Stromal cell of bone marrow (primary cell): ENCODE data around the gene ZNF57.
"Not testable (repeated sequence)": the region's sequence is repeated elsewhere in the genome, so short reads cannot be mapped to it uniquely, and the experiment has no call there.

Experiments used
- DNase-seq: peaks from one replicate; pipeline ENCODE4 v3.0.0-alpha.2; 2012; ENCODE audit warnings: low read depth

ZNF57 gene

GRCh38 chr19:2900296-2901252 is at the start of gene ZNF57:
TSS of gene ZNF57 (plus strand) at chr19:2900928. CDS start at chr19:2901046, 118 bp downstream.
- DNase-seq, result peak; percentile 99

GRCh38 chr19:2852598-2852997 is 48.1 kb upstream of the ZNF57 start:
- no peak for DNase-seq

GRCh38 chr19:2853015-2853606 is 47.6 kb upstream of the ZNF57 start:
- DNase-seq, result no peak

DNA sequence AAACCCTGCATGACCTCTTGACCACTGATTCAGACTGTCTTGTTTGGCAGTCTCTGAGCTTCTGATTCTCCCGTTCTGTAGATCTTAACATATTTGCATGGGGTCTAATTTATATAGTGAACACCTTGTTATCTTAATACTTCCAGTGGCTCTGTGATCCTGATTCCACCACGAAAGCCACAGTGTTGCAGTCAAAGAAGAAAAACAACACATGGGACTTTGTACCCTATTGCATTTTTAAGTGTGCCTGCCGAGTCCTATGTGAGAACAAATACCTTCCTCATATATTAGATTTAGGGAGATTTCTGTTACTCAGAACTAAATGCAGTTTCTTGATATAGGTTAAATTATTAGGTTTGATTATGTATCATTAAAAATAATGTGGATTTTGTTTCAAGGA is 45.9 kb upstream of the ZNF57 start:
- DNase-seq, result no peak

- DNase-seq, result no peak
Measured at GRCh38 chr19:2856457-2857050, 44.2 kb upstream of the ZNF57 start.

DNA sequence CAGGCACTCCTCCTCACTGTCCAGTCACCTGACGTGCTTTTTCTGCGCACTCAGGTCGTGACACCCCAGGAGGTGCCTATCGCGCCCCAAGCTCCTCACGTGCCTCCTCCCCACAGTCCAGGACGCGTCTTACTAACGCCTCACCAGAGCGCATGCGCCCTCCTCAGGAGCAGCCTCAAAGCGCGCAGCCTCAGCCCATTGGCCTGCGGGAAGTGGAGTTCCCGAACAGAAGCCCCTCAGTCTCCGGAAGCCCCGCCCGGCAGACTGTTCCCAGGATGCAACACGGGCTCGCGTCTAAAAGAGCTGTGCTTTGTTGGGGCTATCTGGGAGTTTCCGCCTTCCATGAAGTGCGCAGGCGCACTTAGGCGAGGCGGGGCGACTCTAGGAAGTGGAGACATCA is 41.9 kb upstream of the ZNF57 start:
- no peak for DNase-seq

- no peak for DNase-seq
Measured at GRCh38 chr19:2863816-2864215, 36.9 kb upstream of the ZNF57 start.

- DNase-seq, result no peak
Measured at GRCh38 chr19:2865334-2866100, 35.2 kb upstream of the ZNF57 start.

DNA sequence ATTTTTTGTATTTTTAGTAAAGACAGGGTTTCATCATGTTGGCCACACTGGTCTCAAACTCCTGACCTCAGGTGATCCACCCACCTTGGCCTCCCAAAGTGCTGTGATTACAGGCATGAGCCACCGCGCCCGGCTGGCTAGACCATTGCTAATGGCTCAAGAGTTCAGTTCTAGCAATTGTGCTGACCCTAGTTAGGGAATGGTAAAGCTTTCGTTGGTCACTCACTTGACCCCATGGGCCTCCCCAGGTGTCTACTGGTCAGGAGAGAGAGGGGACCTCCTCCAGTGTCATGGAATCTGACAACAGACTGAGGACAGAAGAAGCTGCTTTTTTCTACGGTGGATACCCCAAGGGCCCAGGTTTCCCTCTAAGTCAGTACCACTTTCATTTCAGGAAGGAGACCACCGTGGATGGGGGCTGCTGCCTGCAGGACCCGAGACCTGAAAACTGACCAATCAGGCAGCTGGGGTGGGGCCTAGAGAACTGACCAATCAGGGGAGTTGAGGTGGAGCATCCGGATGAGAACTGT is 34.2 kb upstream of the ZNF57 start:
- DNase-seq, result no peak

- DNase-seq, result no peak
Measured at GRCh38 chr19:2867025-2867991, 33.4 kb upstream of the ZNF57 start, which contains the start of gene ZNF556. TSS of gene ZNF556 (plus strand) at chr19:2867335. CDS start at chr19:2867422, 87 bp downstream.

- no peak for DNase-seq
Measured at GRCh38 chr19:2869618-2870017, 31.1 kb upstream of the ZNF57 start.

- not testable (repeated sequence) for DNase-seq
Measured at GRCh38 chr19:2872175-2872574, 28.6 kb upstream of the ZNF57 start.

DNA sequence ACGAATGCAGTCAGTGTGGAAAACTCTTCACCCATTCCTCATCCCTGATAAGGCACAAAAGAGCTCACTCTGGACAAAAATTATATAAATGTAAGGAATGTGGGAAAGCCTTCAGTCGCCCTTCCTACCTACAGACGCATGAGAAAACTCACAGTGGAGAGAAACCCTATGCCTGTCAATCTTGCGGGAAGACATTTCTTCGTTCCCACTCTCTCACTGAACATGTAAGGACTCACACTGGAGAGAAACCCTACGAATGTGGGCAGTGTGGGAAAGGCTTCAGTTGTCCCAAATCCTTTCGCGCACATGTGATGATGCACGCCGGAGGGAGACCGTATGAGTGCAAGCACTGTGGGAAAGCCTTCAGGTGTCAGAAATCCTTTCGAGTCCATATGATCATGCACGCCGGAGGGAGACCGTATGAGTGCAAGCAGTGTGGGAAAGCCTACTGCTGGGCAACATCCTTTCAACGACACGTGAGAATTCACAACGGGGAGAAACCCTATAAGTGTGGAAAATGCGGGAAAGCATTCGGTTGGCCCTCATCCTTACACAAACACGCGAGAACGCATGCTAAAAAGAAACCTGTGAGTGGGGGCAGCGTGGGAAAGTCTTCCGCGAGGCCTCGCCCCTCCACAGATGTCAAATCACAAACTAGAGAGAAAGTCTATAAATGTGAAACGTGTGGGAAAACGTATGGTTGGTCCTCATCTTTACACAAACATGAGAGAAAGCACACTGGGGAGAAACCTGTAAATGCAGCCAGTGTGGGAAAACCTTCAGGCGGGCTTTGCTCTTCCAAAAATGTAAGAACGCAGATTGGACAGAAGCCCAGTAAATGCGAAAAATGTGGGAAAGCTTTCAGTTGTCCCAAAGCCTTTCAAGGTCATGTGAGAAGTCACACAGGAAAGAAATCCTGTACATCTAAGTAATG is 23.1 kb upstream of the ZNF57 start:
- no peak for DNase-seq

DNA sequence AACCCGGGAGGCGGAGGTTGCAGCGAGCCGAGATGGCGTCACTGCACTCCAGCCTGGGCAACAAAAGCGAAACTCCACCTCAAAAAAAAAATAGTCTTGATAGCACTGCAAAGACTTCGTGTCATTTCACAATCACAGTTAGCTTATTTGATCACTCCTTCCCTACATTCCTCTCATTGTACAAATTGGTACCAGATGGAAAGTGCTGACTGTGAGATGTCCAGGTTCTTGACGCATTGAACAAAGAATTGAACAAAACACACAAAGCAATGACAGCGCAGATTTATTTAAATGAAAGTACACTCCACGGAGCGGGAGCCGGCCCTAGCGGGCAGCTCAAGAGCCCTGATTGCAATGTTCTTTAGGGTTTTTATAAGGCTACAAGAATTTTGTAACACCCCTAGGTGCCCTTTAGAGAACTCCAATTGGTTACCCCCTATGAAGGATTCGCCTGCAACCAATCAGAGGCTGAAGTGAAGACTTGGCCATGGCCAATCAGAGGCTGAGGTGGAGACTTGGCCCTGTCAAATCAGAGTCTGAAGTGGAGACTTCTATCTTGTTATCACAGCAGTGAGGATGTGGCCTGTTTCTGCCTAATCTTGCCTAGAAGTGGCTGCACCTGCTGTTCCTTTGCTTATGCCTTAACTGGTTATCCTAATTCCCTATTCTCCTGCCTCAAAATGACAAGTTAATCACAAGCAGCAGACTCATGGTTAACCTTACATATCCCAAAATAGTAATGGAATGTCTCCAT is 16.9 kb upstream of the ZNF57 start:
- DNase-seq, result no peak

- no peak for DNase-seq
Measured at GRCh38 chr19:2885736-2886135, 15.0 kb upstream of the ZNF57 start.

GRCh38 chr19:2887391-2887914 is 13.3 kb upstream of the ZNF57 start:
- DNase-seq, result peak; percentile 47

- DNase-seq, result no peak
Measured at GRCh38 chr19:2888731-2889224, 11.9 kb upstream of the ZNF57 start.

DNA sequence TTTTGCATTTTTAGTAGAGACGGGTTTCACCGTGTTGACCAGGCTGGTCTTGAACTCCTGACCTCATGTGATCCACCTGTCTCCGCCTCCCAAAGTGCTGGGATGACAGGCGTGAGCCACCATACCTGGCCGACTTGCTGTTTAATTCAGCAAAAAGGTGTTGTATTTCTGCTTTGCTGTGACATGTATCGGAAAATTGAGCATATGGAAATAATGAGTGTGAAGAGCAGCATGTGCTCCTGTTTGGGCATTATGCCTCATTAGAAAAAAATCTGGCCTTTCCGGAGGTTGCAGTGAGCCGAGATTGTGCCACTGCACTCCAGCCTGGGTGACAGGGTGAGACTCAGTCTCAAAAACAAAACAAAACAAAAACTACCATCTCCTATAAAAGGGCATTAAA is 10.2 kb upstream of the ZNF57 start:
- DNase-seq, result not testable (repeated sequence)
